H9 (cell line): ENCODE measurements around the gene TRAF5. TPM values are rescaled to one million over a fixed set of nuclear protein-coding genes. Genes with fewer than 3 reads are reported as not detected.
"Not testable (repeated sequence)": the region's sequence is repeated elsewhere in the genome, so short reads cannot be mapped to it uniquely, and the experiment has no call there.

Source experiments
- DNase-seq: peaks from one replicate; pipeline ENCODE4 v3.0.0-alpha.2; 2017
- H2AFZ ChIP-seq: one replicate; pipeline ENCODE4 v1.6.1; 2013; ENCODE audit warnings: mild to moderate bottlenecking, low read length, control low read depth, moderate library complexity
- H2AK5ac ChIP-seq: 2 replicates; pipeline ENCODE4 v1.6.1; 2013; ENCODE audit warnings: low read length, control low read depth, mixed read lengths; ENCODE audit not compliant: insufficient read length
- H2BK120ac ChIP-seq: one replicate; pipeline ENCODE4 v1.6.1; 2013; ENCODE audit warnings: low read depth, mild to moderate bottlenecking, low read length, control low read depth, inconsistent platforms; ENCODE audit not compliant: poor library complexity, severe bottlenecking
- H2BK12ac ChIP-seq: 2 replicates; pipeline ENCODE4 v1.6.1; 2013; ENCODE audit warnings: low read length, control low read depth, mixed read lengths, low read depth; ENCODE audit not compliant: insufficient read length
- H2BK15ac ChIP-seq: 2 replicates; pipeline ENCODE4 v1.6.1; 2013; ENCODE audit warnings: low read depth, low read length, control low read depth
- H2BK20ac ChIP-seq: one replicate; pipeline ENCODE4 v1.6.1; 2013; ENCODE audit warnings: low read depth, mild to moderate bottlenecking, low read length, control low read depth, inconsistent platforms; ENCODE audit not compliant: poor library complexity, severe bottlenecking
- H2BK5ac ChIP-seq: 2 replicates; pipeline ENCODE4 v1.6.1; 2013; ENCODE audit warnings: low read length, control low read depth, mixed read lengths; ENCODE audit not compliant: insufficient read length
- H3K14ac ChIP-seq: 2 replicates; pipeline ENCODE4 v1.6.1; 2013; ENCODE audit warnings: low read length, control low read depth; ENCODE audit not compliant: insufficient read depth
- H3K18ac ChIP-seq: 2 replicates; pipeline ENCODE4 v1.6.1; 2013; ENCODE audit warnings: low read depth, mild to moderate bottlenecking, mixed read lengths, low read length, control low read depth; ENCODE audit not compliant: insufficient read length
- H3K23ac ChIP-seq: 2 replicates; pipeline ENCODE4 v1.6.1; 2013; ENCODE audit warnings: low read length, control low read depth, mixed read lengths, low read depth; ENCODE audit not compliant: insufficient read length
- H3K23me2 ChIP-seq: 2 replicates; pipeline ENCODE4 v1.6.1; 2013; ENCODE audit warnings: low read depth, mild to moderate bottlenecking, mixed read lengths, low read length, control low read depth; ENCODE audit not compliant: insufficient read length, poor library complexity, severe bottlenecking
- H3K27ac ChIP-seq: 2 replicates; pipeline ENCODE4 v1.5.1; 2013; ENCODE audit warnings: low read length, control low read depth, mixed read lengths, low read depth; ENCODE audit not compliant: insufficient read length
- H3K27me3 ChIP-seq: 2 replicates; pipeline ENCODE4 v1.6.1; 2013; ENCODE audit warnings: low read length, control low read depth, inconsistent platforms; ENCODE audit not compliant: insufficient read depth
- H3K4ac ChIP-seq: 2 replicates; pipeline ENCODE4 v1.6.1; 2013; ENCODE audit warnings: low read depth, mild to moderate bottlenecking, control low read depth, inconsistent platforms, low read length, moderate library complexity
- H3K4me1 ChIP-seq: 2 replicates; pipeline ENCODE4 v1.6.1; 2013; ENCODE audit warnings: low read length, control low read depth, inconsistent platforms; ENCODE audit not compliant: insufficient read depth
- H3K4me2 ChIP-seq: 2 replicates; pipeline ENCODE4 v1.6.1; 2013; ENCODE audit warnings: low read length, control low read depth, mixed read lengths; ENCODE audit not compliant: insufficient read length, insufficient read depth
- H3K56ac ChIP-seq: 2 replicates; pipeline ENCODE4 v1.6.1; 2013; ENCODE audit warnings: low read depth, mild to moderate bottlenecking, mixed read lengths, low read length, control low read depth; ENCODE audit not compliant: insufficient read length
- H3K79me1 ChIP-seq: 2 replicates; pipeline ENCODE4 v1.6.1; 2013; ENCODE audit warnings: low read depth, mild to moderate bottlenecking, moderate library complexity, low read length, control low read depth, inconsistent platforms; ENCODE audit not compliant: insufficient read depth, poor library complexity, severe bottlenecking
- H3K79me2 ChIP-seq: 2 replicates; pipeline ENCODE4 v1.6.1; 2013; ENCODE audit warnings: low read length, control low read depth, inconsistent platforms; ENCODE audit not compliant: insufficient read depth
- H3K9ac ChIP-seq: 2 replicates; pipeline ENCODE4 v1.6.1; 2013; ENCODE audit warnings: low read length, control low read depth, mixed read lengths; ENCODE audit not compliant: insufficient read length; ENCODE audit errors: extremely low read depth
- H3K9me3 ChIP-seq: one replicate; pipeline ENCODE4 v1.6.1; 2013; ENCODE audit warnings: low read depth, low read length, inconsistent platforms; ENCODE audit not compliant: control insufficient read depth
- H3T11ph ChIP-seq: one replicate; pipeline ENCODE4 v1.6.1; 2013; ENCODE audit warnings: mild to moderate bottlenecking, low read length, control low read depth, inconsistent platforms
- H4K20me1 ChIP-seq: one replicate; pipeline ENCODE4 v1.6.1; 2013; ENCODE audit not compliant: control insufficient read depth, insufficient read length, insufficient read depth
- H4K5ac ChIP-seq: 2 replicates; pipeline ENCODE4 v1.6.1; 2013; ENCODE audit warnings: low read depth, mild to moderate bottlenecking, mixed read lengths, low read length, control low read depth; ENCODE audit not compliant: insufficient read length
- H4K8ac ChIP-seq: replicated peaks from 2 replicates; pipeline ENCODE4 v1.6.1; 2013; ENCODE audit warnings: low read length, control low read depth, mixed read lengths, low read depth; ENCODE audit not compliant: insufficient read length
- H4K91ac ChIP-seq: 2 replicates; pipeline ENCODE4 v1.6.1; 2013; ENCODE audit warnings: low read depth, mild to moderate bottlenecking, moderate library complexity, mixed read lengths, low read length, control low read depth; ENCODE audit not compliant: insufficient read length
- H3K27ac Mint-ChIP-seq, 3 experiments: 2 replicates in 2 of 3; 3 replicates in 1 of 3; pipeline ENCODE4 v1.8.0; 2020 to 2021; ENCODE audit warnings: mixed read lengths in 3 of 3, mild to moderate bottlenecking in 1 of 3, moderate library complexity in 1 of 3
- H3K27me3 Mint-ChIP-seq: 2 replicates; pipeline ENCODE4 v1.8.0; 2021; ENCODE audit warnings: low read depth, mild to moderate bottlenecking, moderate library complexity, mixed read lengths
- H3K36me3 Mint-ChIP-seq, 3 experiments: 2 replicates in 2 of 3; 3 replicates in 1 of 3; pipeline ENCODE4 v1.8.0; 2020 to 2021; ENCODE audit warnings: low read depth in 3 of 3, mixed read lengths in 3 of 3; ENCODE audit not compliant: insufficient read depth in 1 of 3
- H3K4me1 Mint-ChIP-seq, 2 experiments: 2 replicates each; pipeline ENCODE4 v1.8.0; 2020; ENCODE audit warnings: mixed read lengths in 2 of 2
- H3K4me3 Mint-ChIP-seq, 2 experiments: 2 replicates in 1 of 2; 3 replicates in 1 of 2; pipeline ENCODE4 v1.8.0; 2020 to 2021; ENCODE audit warnings: mild to moderate bottlenecking in 2 of 2, mixed read lengths in 2 of 2, moderate library complexity in 1 of 2
- H3K9me3 Mint-ChIP-seq, 2 experiments: 2 replicates in 1 of 2; 3 replicates in 1 of 2; pipeline ENCODE4 v1.8.0; 2020; ENCODE audit warnings: mild to moderate bottlenecking in 2 of 2, mixed read lengths in 2 of 2, moderate library complexity in 1 of 2
- WGBS: extraction: QIAGEN DNeasy Blood & Tissue Kit; methylation state at CpG from one replicate; pipeline ENCODE4 v1.1.7; 2013; ENCODE audit warnings: missing lambda C conversion rate, low lambda C conversion rate, mixed read lengths; ENCODE audit not compliant: insufficient read length; ENCODE audit errors: extremely low coverage; 5-methylcytosine and 5-hydroxymethylcytosine counted together
- total RNA-seq: library from RNA; stranded (reverse); gene quantifications from 2 replicates; pipeline ENCODE4 v1.2.1, GENCODE V29; 2021
- TF ChIP-seq, protein P1 (sequence below): fragments of 200-600 bp; sonication (generic); conservative IDR thresholded peaks from 3 replicates; pipeline ENCODE4 v1.8.0; 2021; ENCODE audit warnings: antibody characterized with exemption, mild to moderate bottlenecking

TRAF5 gene
- total RNA-seq, 1 experiment from 2014 or later, result 19.1 TPM

DNA sequence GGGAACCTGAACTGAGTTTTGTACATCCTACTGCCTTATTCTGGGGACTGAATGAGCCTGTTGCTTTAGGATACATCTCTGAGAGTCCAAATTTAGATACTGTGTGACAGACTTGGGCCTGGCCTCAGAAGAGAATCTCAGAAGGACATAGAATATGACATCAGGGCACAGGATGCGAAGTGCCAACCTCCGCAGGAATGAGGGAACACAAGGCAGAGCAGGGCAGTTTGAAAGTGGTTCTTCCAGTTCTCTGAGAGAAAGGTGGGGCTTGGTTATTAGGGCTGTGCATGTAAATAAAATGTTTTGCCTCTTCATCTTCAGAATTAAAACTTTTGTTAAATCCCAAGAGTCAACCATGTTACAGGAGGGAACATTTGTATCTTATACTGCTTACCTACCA, 23.1 kb downstream of the TRAF5 start:
- Histone ChIP-seq H4K91ac (no peak overlapping the region), H3K4me1 (peaks cover 6% of the 10 kb centered on the region; the same call in 1 of the 2 replicates), H2AK5ac (no peak overlapping the region), H3K79me1 (no peaks in the 10 kb centered on the region), H3K4me2 (no peak overlapping the region), H3K23ac (no peak overlapping the region), H3K79me2 (no peaks in the 10 kb centered on the region), H3K14ac (no peak overlapping the region), H3K56ac (no peak overlapping the region), H3K27ac (no peak overlapping the region), H4K8ac (no peak overlapping the region), H4K20me1 (no peaks in the 10 kb centered on the region), H2BK12ac (no peak overlapping the region), H3K18ac (no peak overlapping the region), H3T11ph (no peak overlapping the region), H2BK120ac (no peak overlapping the region), H2BK5ac (no peak overlapping the region), H2AFZ (no peak overlapping the region), H2BK15ac (no peak overlapping the region), H2BK20ac (no peak overlapping the region), H3K27me3 (no peaks in the 10 kb centered on the region), H3K23me2 (no peaks in the 10 kb centered on the region), H3K4ac (no peak overlapping the region), H4K5ac (no peak overlapping the region), H3K9me3 (no peaks in the 10 kb centered on the region), H3K9ac (no peak overlapping the region)
- H3K36me3 Mint-ChIP-seq, result peaks cover 18 to 36% (median 19%) of the 10 kb centered on the region in 3 experiments
- H3K27me3 Mint-ChIP-seq, result no peaks in the 10 kb centered on the region
- no peak overlapping the region for H3K4me3 Mint-ChIP-seq
- H3K27ac Mint-ChIP-seq, result no peak overlapping the region
- no peak for DNase-seq
- TF ChIP-seq, protein P1, sequence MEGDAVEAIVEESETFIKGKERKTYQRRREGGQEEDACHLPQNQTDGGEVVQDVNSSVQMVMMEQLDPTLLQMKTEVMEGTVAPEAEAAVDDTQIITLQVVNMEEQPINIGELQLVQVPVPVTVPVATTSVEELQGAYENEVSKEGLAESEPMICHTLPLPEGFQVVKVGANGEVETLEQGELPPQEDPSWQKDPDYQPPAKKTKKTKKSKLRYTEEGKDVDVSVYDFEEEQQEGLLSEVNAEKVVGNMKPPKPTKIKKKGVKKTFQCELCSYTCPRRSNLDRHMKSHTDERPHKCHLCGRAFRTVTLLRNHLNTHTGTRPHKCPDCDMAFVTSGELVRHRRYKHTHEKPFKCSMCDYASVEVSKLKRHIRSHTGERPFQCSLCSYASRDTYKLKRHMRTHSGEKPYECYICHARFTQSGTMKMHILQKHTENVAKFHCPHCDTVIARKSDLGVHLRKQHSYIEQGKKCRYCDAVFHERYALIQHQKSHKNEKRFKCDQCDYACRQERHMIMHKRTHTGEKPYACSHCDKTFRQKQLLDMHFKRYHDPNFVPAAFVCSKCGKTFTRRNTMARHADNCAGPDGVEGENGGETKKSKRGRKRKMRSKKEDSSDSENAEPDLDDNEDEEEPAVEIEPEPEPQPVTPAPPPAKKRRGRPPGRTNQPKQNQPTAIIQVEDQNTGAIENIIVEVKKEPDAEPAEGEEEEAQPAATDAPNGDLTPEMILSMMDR, result no peak
- WGBS, result no CpG with 5 or more reads among the region's 2 CpGs
- H3K4me1 Mint-ChIP-seq, result peaks cover 12 to 16% of the 10 kb centered on the region in 2 experiments
- peaks cover 11 to 18% of the 10 kb centered on the region in 2 experiments for H3K9me3 Mint-ChIP-seq

DNA sequence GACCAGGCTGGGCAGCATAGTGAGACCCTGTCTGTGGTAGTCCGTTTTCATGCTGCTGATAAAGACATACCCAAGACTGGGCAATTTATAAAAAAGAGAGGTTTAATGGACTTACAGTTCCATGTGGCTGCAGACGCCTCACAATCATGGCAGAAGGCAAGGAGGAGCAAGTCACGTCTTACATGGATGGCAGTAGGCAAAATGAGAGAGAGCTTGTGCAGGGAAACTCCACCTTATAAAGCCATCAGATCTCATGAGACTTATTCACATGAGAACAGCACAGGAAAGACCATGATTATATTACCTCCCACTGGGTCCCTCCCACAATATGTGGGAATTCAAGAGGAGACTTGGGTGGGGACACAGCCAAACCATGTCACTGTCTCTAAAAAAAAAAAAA, 25.4 kb downstream of the TRAF5 start:
- not testable (repeated sequence) for DNase-seq, H3K18ac ChIP-seq, H3T11ph ChIP-seq, H3K27ac Mint-ChIP-seq, H3K27ac ChIP-seq, H2BK5ac ChIP-seq, H2BK20ac ChIP-seq, H4K91ac ChIP-seq, H3K27me3 ChIP-seq, H2BK120ac ChIP-seq, H3K9me3 ChIP-seq, H4K20me1 ChIP-seq, H3K23ac ChIP-seq, H3K4me1 Mint-ChIP-seq, H2BK15ac ChIP-seq, H3K23me2 ChIP-seq, H2BK12ac ChIP-seq, H3K4me3 Mint-ChIP-seq, H3K56ac ChIP-seq, H3K14ac ChIP-seq, H3K4me1 ChIP-seq, H4K8ac ChIP-seq, H3K4ac ChIP-seq, H3K27me3 Mint-ChIP-seq, H3K79me1 ChIP-seq, H3K9ac ChIP-seq, H2AK5ac ChIP-seq, H4K5ac ChIP-seq, H3K4me2 ChIP-seq, H2AFZ ChIP-seq, H3K79me2 ChIP-seq
- no CpG with 5 or more reads among the region's 3 CpGs for WGBS
- Mint-ChIP-seq H3K36me3 (peaks cover 18 to 39% (median 24%) of the 10 kb centered on the region in 3 experiments), H3K9me3 (peaks cover 11 to 18% of the 10 kb centered on the region in 2 experiments)
